CD14-positive monocyte (primary cell): ENCODE data around the gene TTC3. TPM values are rescaled to one million over a fixed set of nuclear protein-coding genes. Genes with fewer than 3 reads are reported as not detected.

Experiments
- DNase-seq, 3 donors: peaks; one replicate each; pipeline ENCODE4 v3.0.0-alpha.2; 2011 to 2022
- H2AFZ ChIP-seq: 2 replicates; pipeline ENCODE4 v1.6.0; 2012; ENCODE audit warnings: mild to moderate bottlenecking, low read depth, low read length, inconsistent platforms; ENCODE audit not compliant: insufficient read depth, poor library complexity, severe bottlenecking
- H3K27ac ChIP-seq, 2 donors: 1 replicate in 1 of 2; 2 replicates in 1 of 2; pipeline ENCODE4 v1.5.1; 2012 to 2013; ENCODE audit warnings: low read length in 2 of 2, control low read depth in 1 of 2, inconsistent platforms in 1 of 2, low read depth in 1 of 2, mild to moderate bottlenecking in 1 of 2
- H3K27me3 ChIP-seq, 2 donors: one replicate each; pipeline versions ENCODE4 v1.6.0 to v1.6.1; 2011 to 2013; ENCODE audit warnings: low read length in 2 of 2; ENCODE audit not compliant: control insufficient read depth in 2 of 2, insufficient read depth in 2 of 2
- H3K36me3 ChIP-seq, 2 donors: replicated peaks in 1 of 2; 1 replicate in 1 of 2; 2 replicates in 1 of 2; pipeline versions ENCODE4 v1.5.1 to v1.6.1; 2012 to 2013; ENCODE audit warnings: low read length in 2 of 2, control low read depth in 1 of 2, inconsistent platforms in 1 of 2, mild to moderate bottlenecking in 1 of 2; ENCODE audit not compliant: insufficient read depth in 2 of 2, control insufficient read depth in 1 of 2
- H3K4me1 ChIP-seq, 2 donors: 1 replicate in 1 of 2; 2 replicates in 1 of 2; pipeline versions ENCODE4 v1.5.1 to v1.6.1; 2012 to 2013; ENCODE audit warnings: low read length in 2 of 2, control low read depth in 1 of 2, inconsistent platforms in 1 of 2, mild to moderate bottlenecking in 1 of 2, moderate library complexity in 1 of 2; ENCODE audit not compliant: insufficient read depth in 2 of 2, control insufficient read depth in 1 of 2
- H3K4me2 ChIP-seq: replicated peaks from 2 replicates; pipeline ENCODE3; 2012; ENCODE audit warnings: low read length, moderate library complexity, mild to moderate bottlenecking; ENCODE audit not compliant: poor library complexity, severe bottlenecking; ENCODE audit errors: extremely low read depth
- H3K4me3 ChIP-seq, 3 experiments: fragments of 200-600 bp in 1 of 3; sonication (generic) in 1 of 3; replicated peaks in 1 of 3; 1 replicate in 2 of 3; 2 replicates in 1 of 3; pipeline ENCODE4 v1.5.1; 2011 to 2013; ENCODE audit warnings: low read length in 3 of 3, mild to moderate bottlenecking in 3 of 3, control low read depth in 2 of 3, low read depth in 2 of 3, inconsistent platforms in 1 of 3, moderate library complexity in 1 of 3
- H3K79me2 ChIP-seq: 2 replicates; pipeline ENCODE4 v1.6.0; 2012; ENCODE audit warnings: mild to moderate bottlenecking, control low read depth, inconsistent platforms, low read length, moderate library complexity; ENCODE audit not compliant: insufficient read depth
- H3K9ac ChIP-seq: 2 replicates; pipeline ENCODE4 v1.6.0; 2017; ENCODE audit warnings: low read length, mild to moderate bottlenecking; ENCODE audit not compliant: insufficient read depth, poor library complexity, severe bottlenecking
- H3K9me3 ChIP-seq, 2 donors: replicated peaks in 1 of 2; 1 replicate in 1 of 2; 2 replicates in 1 of 2; pipeline versions ENCODE4 v1.5.1 to v1.6.1; 2012 to 2013; ENCODE audit warnings: low read length in 2 of 2, control low read depth in 1 of 2; ENCODE audit not compliant: control insufficient read depth in 1 of 2, insufficient read depth in 1 of 2
- H4K20me1 ChIP-seq: 2 replicates; pipeline ENCODE4 v1.6.0; 2012; ENCODE audit warnings: mild to moderate bottlenecking, low read length, control low read depth, moderate library complexity; ENCODE audit not compliant: insufficient read depth
- H3K27ac Mint-ChIP-seq, 7 donors: one replicate each; pipeline ENCODE4 v1.8.0; 2020; ENCODE audit warnings: mild to moderate bottlenecking in 7 of 7, mixed read lengths in 7 of 7, moderate library complexity in 6 of 7, inconsistent platforms in 2 of 7
- H3K27me3 Mint-ChIP-seq, 3 donors: one replicate each; pipeline ENCODE4 v1.8.0; 2021 to 2022; ENCODE audit warnings: low read depth in 3 of 3, mild to moderate bottlenecking in 3 of 3, mixed read lengths in 3 of 3, moderate library complexity in 3 of 3, inconsistent platforms in 1 of 3
- H3K36me3 Mint-ChIP-seq, 2 donors: one replicate each; pipeline ENCODE4 v1.8.0; 2020; ENCODE audit warnings: mixed read lengths in 2 of 2, inconsistent platforms in 1 of 2, mild to moderate bottlenecking in 1 of 2
- H3K4me1 Mint-ChIP-seq: one replicate; pipeline ENCODE4 v1.8.0; 2020; ENCODE audit warnings: mild to moderate bottlenecking, mixed read lengths
- H3K4me3 Mint-ChIP-seq, 2 donors: one replicate each; pipeline ENCODE4 v1.8.0; 2020; ENCODE audit warnings: mild to moderate bottlenecking in 2 of 2, mixed read lengths in 2 of 2, moderate library complexity in 1 of 2
- H3K9me3 Mint-ChIP-seq, 7 donors: one replicate each; pipeline ENCODE4 v1.8.0; 2020 to 2022; ENCODE audit warnings: mixed read lengths in 7 of 7, mild to moderate bottlenecking in 6 of 7, moderate library complexity in 6 of 7, inconsistent platforms in 2 of 7
- CTCF ChIP-seq: fragments of 200-600 bp; IDR thresholded peaks from one replicate; pipeline ENCODE4 v1.8.0; 2022; ENCODE audit warnings: antibody characterized with exemption, mild to moderate bottlenecking
- WGBS: methylation state at CpG from one replicate; pipeline ENCODE4 v1.1.5; 2013; ENCODE audit warnings: missing lambda C conversion rate; ENCODE audit not compliant: insufficient coverage; 5-methylcytosine and 5-hydroxymethylcytosine counted together
- intact Hi-C, 2 donors: fragments of 100-400 bp; cut with micrococcal nuclease; formaldehyde crosslinking; loops; one replicate each; pipeline versions ENCODE4 v1.15.0 to v1.15.1; 2023
- polyA plus RNA-seq, 3 donors: library from polyadenylated mRNA; depleted of rRNA in 1 of 3; unstranded in 2 of 3; stranded (reverse) in 1 of 3; fragments of 300-500 nt in 2 of 3; fragments of >200 nt in 1 of 3; fragmentation: Illumina TruSeq in 2 of 3; gene quantifications; 1 replicate in 2 of 3; 2 replicates in 1 of 3; pipeline ENCODE4 v1.2.3, GENCODE V29; 2012 to 2021

The TTC3 gene
- polyA plus RNA-seq, 3 donors: 9.6 to 35.4 (median 17.9) TPM

GRCh38 chr21:37028570-37028969, 44.5 kb upstream of the TTC3 start:
- Histone ChIP-seq H3K79me2 (no peaks in the 10 kb centered on the region), H3K4me2 (no peak overlapping the region), H3K27ac (no peak overlapping the region), H3K4me3 (no peak overlapping the region), H4K20me1 (no peaks in the 10 kb centered on the region), H3K36me3 (no peaks in the 10 kb centered on the region), H3K4me1 (no peaks in the 10 kb centered on the region), H3K9me3 (no peaks in the 10 kb centered on the region), H2AFZ (no peak overlapping the region), H3K27me3 (no peaks in the 10 kb centered on the region), H3K9ac (no peak overlapping the region)
- H3K9me3 Mint-ChIP-seq: peaks cover 0 to 9% (median 0%) of the 10 kb centered on the region in 7 donors
- peaks cover 0 to 4% (median 2%) of the 10 kb centered on the region in 3 donors for H3K27me3 Mint-ChIP-seq
- no peaks in the 10 kb centered on the region for H3K4me1 Mint-ChIP-seq
- no peaks in the 10 kb centered on the region for H3K36me3 Mint-ChIP-seq
- 89% methylated on average over 4 of the region's 4 CpGs for WGBS
- no peak overlapping the region for H3K4me3 Mint-ChIP-seq
- intact Hi-C loops: no loop called here
- H3K27ac Mint-ChIP-seq: no peak overlapping the region
- no peak for DNase-seq
- TF ChIP-seq CTCF: no peak

- Histone ChIP-seq H3K36me3 (no peaks in the 10 kb centered on the region), H3K9ac (no peak overlapping the region), H3K79me2 (no peaks in the 10 kb centered on the region), H3K4me2 (no peak overlapping the region), H3K9me3 (no peaks in the 10 kb centered on the region), H4K20me1 (no peaks in the 10 kb centered on the region), H3K27ac (no peak overlapping the region), H3K4me3 (no peak overlapping the region), H3K4me1 (no peaks in the 10 kb centered on the region), H2AFZ (no peak overlapping the region), H3K27me3 (no peaks in the 10 kb centered on the region)
- DNase-seq: no peak
- Mint-ChIP-seq H3K27me3 (peaks cover 0 to 4% (median 2%) of the 10 kb centered on the region in 3 donors), H3K27ac (no peak overlapping the region), H3K4me1 (no peaks in the 10 kb centered on the region), H3K36me3 (no peaks in the 10 kb centered on the region), H3K9me3 (peaks cover 0 to 9% (median 0%) of the 10 kb centered on the region in 7 donors), H3K4me3 (peak overlapping the region in 1 of 2 donors; percentile 4)
- intact Hi-C loops: no loop called here
- no peak for TF ChIP-seq CTCF
- WGBS: 97% methylated on average over 3 of the region's 4 CpGs
These were observed 42.2 kb upstream of the TTC3 start for GRCh38 chr21:37030864-37031263.
